ENCODE measurements around the gene RALGAPA2.

DNA sequence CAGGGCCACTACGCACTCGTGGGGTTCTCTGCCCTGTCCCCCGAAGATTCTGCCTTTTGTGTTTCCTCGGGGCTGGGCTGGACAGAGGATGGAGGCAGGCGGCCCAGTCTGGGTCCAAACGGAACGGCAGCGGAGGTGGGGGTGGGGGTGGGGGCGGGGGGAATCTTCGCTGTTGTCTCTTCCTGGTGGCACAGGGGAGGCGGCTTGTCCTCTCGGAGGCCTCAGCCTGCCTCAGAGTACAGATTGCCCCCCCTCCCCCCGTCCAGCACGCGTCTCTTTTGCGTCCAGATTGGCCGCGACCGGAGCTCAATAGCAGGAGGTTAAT is 345.9 kb downstream of the RALGAPA2 start:
- TF ChIP-seq, protein P1, sequence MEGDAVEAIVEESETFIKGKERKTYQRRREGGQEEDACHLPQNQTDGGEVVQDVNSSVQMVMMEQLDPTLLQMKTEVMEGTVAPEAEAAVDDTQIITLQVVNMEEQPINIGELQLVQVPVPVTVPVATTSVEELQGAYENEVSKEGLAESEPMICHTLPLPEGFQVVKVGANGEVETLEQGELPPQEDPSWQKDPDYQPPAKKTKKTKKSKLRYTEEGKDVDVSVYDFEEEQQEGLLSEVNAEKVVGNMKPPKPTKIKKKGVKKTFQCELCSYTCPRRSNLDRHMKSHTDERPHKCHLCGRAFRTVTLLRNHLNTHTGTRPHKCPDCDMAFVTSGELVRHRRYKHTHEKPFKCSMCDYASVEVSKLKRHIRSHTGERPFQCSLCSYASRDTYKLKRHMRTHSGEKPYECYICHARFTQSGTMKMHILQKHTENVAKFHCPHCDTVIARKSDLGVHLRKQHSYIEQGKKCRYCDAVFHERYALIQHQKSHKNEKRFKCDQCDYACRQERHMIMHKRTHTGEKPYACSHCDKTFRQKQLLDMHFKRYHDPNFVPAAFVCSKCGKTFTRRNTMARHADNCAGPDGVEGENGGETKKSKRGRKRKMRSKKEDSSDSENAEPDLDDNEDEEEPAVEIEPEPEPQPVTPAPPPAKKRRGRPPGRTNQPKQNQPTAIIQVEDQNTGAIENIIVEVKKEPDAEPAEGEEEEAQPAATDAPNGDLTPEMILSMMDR (IDR thresholded peaks at IDR 0.05), result no peak
- TF ChIP-seq POLR2A (IDR thresholded peaks at IDR 0.05), result no peak
- no peak for TF ChIP-seq EP300 (IDR thresholded peaks at IDR 0.05)

Data from ovary (tissue), 3 donors.